ENCODE results near the gene ACAD9. TPM values are rescaled to one million over a fixed set of nuclear protein-coding genes. Genes with fewer than 3 reads are reported as not detected.
"Not testable (repeated sequence)": the region's sequence is repeated elsewhere in the genome, so short reads cannot be mapped to it uniquely, and the experiment has no call there.

The ACAD9 gene
- total RNA-seq (2014; rRNA removed; shearing (Covaris generic)), result 16.6 and 31.9 TPM in 2 replicates

DNA sequence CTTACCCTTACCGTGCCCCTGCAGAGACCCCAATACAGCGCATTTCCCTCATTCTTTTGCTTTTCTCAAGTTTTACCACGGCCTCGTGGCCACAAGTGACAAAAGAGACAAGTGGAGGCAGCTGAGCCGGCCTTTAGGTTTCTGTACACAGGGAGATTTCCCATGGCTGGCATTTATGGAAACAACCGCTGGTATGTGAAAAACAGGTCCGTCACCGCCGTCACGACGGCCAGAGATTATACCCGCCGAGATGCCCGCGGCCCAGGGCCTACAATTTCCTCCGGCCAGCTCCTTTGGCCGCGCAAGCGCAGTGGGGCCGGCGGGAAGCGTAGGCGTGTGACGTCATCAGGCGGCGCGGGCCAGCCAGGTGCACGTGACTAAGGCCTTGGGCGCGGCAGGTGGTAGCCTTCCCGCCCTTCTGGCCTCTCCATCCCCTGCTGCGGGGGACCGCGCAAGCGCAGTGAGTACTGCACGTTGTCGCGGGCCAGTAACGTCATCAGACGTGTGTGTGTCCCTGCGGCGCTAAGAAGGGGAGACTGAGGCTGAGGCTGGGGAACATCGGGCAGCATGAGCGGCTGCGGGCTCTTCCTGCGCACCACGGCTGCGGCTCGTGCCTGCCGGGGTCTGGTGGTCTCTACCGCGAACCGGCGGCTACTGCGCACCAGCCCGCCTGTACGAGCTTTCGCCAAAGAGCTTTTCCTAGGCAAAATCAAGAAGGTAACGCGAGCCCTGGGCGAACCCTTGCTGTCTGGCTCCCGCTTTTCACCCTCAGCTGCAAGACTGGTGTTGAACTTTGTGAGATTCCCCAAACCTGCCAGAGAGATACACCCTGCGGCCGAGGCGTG, at the start of gene ACAD9:
TSS of gene ACAD9 (plus strand) at position 496 of the 845 bp plus-strand sequence. CDS start at position 568, 72 bp downstream.
- peak; percentile 99 for DNase-seq (ENCODE audit: low spot score)

DNA sequence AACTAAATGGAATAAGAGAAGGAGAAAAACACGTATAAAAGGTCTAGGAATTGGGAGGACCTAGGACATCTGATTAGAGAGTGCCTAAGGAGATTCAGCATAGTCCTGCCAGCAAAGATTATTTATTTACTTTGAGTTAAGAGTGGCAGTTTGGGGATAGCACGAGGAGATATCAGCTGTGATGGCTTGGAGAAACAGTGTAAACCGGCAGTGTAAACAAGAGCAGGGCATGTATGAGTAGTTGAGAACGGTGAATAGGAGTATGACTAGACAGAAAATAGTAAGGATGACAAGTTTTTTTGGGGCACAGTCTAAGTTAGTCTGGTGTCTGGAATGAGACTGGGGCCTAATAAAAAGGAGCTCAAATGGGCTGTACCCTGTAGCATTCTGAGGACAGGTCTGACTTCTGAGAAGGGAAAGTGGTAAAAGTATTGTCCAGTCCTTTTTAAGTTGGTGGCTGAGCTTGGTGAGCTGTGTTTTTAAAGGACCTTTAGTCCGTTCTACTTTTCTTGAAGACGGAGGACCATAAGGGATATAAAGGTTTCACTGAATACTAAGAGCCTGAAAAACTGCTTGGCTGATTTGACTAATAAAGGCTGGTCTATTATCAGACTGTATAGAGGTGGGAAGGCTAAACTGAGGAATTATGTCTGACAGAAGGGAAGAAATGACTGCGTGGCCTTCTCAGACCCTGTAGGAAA, 49.3 kb upstream of the ACAD9 start:
- not testable (repeated sequence) for DNase-seq (ENCODE audit: low spot score)

DNA sequence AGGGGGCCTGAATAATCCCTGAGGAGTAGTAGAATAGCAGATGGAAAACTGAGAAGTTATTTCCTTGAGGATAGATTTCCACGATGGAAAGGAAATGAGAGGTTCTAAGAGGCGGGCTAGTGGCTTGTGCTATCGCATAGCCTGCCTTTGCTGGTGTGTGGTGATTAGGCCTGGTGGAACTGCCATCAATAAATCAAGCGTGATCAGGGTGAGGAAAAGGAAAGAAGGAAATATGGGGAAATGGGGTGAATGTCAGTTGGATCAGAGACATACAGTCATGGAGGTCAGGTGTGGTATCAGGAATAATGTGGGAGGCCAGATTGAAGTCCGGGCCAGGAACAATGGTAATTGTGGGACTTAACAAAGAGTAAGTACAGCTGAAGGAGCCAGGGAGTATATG, 48.7 kb upstream of the ACAD9 start:
- not testable (repeated sequence) for DNase-seq (ENCODE audit: low spot score)

DNA sequence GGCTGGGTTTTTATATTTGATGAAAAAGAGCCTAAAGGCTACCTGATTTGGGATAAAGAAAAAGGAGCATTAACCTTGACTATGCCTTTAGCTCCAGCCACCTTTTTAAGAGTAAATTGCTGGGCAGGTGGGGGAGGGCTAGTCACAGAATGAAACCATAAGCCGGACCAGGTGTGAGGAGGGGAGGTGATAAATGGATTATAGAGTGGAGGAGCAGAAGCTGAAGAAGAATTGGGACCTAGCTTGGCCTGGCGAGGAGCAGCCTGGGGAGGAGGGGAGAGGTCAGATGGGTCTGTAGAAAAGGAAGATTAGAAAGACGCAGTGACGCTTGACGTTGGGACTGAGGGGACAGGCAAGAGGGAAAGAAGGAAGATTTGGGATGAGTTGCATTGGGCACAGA, 46.4 kb upstream of the ACAD9 start:
- not testable (repeated sequence) for DNase-seq (ENCODE audit: low spot score)

DNA sequence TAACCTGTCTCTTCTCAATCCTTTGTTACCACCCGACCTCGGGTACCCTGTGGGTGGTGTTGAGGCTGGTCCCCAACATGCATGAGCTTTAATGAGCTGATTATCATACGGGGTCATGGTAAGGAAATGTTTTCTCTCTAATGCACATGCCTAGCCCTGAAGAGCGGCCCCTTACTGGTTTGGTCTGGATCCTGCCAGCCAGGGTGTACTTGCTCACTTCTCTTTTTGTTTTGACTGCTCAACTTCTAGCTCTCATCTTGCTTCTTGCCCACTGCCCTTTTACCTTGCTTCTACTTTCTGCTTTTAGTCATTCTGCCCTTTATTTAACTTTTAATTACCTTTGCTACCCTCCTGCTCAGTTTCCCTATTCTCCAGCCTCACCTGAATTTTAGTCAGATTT, 44.3 kb upstream of the ACAD9 start:
- no peak for DNase-seq (ENCODE audit: low spot score)

DNA sequence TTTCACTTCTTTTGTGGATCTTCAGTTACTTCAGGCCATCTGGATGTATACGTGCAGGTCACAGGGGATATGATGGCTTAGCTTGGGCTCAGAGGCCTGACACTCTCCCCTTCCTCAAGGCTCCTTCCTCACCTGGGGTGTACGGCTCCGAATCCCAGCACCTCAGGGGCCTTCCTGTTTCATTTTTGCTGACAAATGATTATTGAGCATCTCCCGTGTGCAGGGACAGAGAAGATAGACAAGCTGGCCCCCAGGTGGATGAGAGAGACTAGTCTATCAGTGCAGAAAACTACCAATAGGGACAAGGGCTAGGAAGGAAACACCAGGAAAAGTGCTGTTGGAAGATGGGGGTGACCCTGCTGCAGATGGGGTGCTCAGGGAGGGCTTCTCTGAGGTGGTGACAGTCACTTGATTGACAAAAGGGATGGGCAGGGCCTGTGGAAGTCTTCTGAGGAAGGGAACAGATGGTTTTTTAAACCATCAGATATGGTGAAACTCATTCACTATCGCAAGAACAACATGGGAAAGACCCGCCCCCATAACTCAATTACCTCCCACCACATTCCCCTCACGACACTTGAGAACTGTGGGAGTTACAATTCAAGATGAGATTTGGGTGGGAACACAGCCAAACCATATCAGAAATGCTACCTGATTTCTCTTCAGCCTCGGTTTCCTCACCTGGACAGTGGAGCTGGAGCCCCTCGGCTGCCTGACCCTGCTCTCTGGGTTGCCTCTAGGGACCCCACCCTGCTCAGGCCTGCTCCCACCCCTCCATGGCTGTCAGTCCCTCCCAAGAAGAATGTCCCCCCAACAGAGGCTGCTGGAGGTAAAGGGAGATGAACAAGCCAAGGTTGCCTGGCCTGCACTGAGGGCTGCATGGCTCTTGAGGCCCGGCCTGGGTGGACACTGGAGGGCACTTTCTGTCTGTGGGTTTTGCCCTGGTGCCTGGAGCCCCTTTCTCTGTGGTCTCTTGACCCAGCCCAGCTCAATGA, 37.2 kb upstream of the ACAD9 start:
- no peak for DNase-seq (ENCODE audit: low spot score)

DNA sequence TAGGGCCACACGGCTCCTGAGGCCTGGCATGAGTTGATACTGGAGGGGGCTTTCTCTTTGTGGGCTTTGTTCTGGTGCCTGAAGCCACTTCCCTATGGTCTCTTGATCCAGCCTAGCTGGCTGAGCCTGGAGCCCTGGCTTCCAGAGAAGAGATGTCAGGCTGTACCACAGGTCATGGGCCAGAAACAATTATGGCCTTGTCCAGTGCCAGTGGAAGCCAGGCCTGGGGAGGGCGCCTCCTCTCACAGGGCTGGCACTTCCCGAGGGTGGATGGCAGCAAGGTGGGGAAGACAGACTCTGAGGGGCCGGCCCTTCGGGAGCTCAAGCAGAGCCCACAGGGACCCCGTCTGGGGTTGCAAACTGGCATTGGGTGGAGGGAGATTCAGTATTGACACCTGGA, 34.9 kb upstream of the ACAD9 start:
- no peak for DNase-seq (ENCODE audit: low spot score)

DNA sequence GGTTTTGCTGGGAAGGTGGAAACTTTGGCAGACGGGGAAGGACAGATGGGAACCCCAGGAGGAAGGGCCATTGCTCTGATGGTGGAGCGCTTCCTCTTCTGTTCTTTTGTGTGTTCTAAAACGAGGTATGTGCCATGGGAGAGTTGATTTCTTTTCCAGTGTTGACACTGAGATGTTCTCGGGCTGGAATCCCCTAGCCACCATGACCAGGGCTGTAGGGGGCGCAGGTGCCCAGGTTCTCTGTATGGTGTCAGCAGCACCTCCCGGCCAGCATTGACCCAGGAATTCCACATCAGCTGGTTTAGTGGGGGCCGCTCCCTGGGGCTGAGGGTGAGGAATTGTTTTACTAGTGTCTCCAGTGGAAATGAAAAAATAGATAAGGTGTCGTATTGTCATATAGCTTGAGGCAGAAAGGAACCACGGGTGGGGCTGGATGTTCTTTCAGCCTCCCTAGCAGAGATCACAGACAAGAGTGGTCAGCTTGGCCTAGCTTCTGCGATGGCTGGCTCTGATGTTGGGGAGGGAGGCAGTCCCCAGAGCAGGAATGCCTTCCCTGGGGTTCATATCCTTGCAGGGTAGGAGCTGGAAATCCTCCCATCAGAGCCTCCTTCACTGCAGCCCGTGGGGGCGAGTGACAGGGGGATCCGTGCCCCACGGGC, 34.2 kb upstream of the ACAD9 start:
- DNase-seq (ENCODE audit: low spot score), result no peak

DNA sequence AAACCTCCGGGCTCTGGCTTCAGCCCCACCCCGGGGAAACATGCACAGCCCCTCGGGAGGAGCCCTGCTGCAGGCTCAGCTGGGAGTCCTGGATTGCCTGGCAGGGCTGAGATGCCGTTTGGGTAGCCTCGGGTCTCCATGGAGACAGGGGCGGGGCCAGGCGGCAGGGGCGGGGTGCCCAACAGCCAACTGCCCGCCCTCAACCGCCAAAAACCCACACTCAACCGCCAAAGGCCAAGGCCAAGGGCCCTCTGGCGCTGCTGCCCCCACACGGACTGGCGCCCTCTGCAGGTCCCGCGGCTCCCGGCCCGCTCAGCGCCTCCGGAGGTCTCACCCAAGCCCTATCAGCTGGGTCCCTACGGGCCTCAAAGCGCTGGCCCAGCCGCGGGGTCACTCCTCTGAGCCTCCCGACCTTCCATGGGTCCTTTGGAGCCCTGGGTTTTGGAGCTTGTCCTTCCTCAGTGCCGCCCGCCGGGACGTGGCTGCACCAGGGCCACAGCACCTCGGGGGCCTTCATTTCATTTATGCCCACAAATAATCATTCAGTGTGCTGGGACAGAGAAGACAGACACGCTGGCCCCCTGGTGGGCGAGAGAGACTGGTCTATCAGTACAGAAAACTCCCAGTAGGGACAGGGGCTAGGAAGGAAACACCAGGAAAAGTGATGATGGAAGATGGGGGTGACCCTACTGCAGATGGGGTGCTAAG, 33.5 kb upstream of the ACAD9 start:
- peak; percentile 48 for DNase-seq (ENCODE audit: low spot score)

DNA sequence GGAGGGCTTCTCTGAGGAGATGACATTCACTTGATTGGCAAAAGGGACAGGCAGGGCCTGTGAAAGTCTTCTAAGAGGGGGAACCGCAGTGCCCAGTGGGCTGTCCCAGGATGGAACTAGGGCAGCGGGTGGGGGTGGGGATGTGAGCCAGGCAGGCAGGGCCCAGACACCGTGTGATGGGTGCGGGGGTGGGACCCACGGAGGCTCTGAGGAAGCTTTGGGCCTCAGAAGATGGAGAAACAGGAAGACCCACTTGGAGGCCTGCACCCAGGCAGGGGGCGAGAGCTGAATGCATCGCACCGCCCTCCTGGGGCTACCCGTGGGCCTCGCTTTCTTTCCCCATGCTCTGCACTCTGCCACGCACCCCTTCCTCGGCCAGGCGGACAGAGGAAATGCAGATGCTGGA, 32.9 kb upstream of the ACAD9 start:
- no peak for DNase-seq (ENCODE audit: low spot score)

DNA sequence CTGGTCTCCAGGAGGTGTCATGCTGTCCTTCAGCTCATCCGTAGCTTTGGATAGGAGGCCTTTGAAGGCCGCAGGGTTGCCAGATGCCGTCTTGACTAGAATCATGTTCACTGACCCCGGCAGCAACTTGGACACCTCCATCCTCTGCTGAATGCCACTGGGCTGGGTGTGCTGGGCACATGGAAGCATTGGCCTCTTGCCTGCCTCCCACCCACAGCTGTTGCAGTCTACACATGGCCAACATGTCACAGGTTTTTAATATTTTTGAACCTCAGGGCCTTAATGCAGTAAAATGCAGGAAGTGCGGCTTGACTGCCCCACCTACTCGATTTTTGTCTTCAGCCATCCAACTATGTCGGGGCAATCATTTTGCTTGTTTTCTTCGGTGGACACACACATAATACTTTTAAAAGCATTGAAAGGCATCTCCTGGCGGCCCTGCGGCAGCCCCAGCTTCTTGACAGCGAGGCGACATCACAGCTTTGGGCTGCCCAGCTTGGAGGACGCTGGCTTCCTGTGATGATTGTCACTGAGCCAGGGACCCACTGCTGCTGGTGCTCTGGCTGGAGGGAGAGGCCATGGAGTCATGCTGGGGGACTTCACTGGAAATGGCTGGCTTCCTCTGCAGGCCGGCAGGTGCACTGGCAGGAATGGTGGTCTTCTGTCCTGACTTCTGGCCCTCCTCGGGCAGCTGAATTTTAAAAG, 31.6 kb upstream of the ACAD9 start:
- no peak for DNase-seq (ENCODE audit: low spot score)

DNA sequence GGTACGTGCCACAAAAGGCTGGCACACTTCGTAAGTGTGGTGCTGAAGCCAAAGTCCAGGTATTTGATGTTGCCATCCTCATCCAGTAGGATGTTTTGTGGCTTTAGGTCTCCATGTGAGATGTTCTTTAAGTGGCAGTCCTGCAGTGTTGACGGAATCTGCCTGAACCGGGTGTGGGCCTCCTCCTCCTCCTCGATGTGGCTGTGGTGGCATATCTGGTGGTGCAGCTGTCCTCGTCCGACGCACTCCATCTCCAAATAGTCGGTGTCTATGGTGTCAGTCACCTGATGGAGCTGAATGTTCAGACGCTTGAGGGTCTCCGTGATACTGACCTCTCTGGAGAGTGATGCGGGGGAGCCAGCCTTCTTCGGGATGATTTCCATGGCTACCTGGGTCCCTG, 30.5 kb upstream of the ACAD9 start:
- no peak for DNase-seq (ENCODE audit: low spot score)

DNA sequence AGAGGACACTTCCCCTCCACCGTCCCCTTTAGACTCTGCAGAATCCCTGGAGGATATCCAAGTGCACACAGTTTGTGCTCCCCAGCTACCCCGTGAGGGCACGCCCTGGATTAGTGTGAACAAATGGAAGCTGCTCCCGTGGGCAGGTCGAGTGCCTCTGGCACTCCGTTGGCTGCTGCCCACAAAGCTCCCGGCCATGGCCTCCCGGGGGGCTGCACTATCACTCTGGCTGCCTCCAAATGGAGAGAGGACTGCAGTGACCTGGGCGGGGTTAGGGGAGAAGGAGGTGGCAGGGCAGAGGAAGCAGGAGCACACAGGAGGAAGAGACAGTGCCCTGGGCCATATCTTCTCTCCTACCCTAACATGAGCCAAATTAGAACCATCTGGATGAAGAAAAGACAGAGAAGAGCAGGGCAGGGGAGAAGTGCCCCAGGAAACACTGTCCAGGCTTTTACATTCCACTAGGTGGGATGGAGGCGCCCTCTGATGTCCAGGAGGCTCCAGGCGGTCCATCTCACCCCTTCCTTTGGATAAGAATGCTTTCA, 29.4 kb upstream of the ACAD9 start:
- DNase-seq (ENCODE audit: low spot score), result no peak

DNA sequence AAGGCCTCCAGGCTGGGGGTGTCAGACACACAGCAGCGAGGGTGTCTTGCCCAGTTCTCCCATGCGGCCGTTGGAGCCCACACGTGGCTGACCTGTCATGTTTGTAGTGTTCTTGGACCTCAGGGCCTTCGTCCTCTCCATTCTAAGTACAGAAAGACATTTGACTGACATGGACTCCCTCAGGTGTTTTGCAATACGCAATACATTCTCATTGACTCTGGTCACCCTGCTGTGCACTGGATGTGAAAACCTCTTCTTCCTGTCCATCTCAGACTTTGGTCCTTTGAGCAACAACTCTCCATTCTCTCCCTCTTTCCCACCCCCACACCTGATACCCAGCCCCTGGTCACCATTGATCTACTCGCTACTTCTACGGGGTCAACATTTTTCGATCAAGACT, 28.9 kb upstream of the ACAD9 start:
- no peak for DNase-seq (ENCODE audit: low spot score)

DNA sequence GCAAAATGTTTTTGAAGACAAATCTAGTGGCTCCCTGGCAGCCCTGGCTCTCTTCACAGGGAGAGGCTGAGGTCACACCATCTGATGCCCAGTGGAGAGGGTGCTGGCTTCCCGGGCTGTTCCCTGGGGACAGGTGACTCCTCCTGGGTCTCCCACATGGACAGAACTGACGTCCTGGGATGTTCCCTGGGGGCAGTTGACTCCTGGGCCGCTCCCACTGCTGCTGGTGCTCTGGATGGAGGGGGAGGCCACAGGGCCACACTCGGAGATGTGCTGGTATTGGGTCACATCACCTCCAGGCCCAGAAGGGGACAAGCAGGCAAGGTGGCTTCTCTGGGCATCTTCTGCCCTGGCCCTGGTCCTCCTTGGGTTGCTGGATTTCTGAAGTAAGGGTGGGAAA, 27.8 kb upstream of the ACAD9 start:
- no peak for DNase-seq (ENCODE audit: low spot score)

DNA sequence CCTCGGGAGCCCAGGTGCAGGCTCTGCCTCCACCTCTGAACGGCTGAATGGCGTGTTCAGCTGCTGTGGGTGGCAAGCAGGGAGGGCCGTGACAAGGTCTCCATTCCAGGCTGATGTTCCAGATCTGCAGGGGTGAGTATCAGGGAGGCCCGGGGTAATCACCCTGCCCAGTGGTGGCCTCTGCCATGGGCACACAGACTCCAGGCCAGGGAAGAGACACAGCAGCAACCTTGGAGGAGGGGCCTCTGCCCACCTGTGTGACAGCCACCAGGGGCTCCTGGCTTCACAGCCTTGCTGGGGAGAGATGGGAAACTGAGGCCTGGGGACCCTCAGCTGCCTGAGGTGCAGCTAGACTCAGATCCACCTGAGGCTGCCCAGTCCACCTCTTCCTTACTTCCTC, 25.6 kb upstream of the ACAD9 start:
- DNase-seq (ENCODE audit: low spot score), result no peak

DNA sequence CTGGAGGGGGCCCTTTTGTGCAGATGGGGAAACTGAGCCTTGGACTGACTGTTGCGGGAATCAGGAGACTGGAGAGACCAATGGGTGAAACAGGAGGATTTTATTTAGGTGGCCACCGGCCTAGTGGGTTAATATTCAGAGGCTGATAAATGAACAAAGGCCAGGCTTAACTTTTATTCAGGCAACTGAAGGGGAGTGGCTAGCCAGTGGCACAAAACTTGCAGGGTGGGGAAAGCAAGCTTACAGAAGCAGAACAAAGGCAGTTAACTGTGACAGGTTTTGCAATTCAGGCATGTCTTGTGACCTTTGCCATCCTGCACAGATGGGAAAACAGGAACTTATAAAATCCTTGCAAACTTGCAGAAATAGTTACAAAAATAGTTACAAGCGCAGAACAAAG, 24.9 kb upstream of the ACAD9 start:
- DNase-seq (ENCODE audit: low spot score), result no peak

DNA sequence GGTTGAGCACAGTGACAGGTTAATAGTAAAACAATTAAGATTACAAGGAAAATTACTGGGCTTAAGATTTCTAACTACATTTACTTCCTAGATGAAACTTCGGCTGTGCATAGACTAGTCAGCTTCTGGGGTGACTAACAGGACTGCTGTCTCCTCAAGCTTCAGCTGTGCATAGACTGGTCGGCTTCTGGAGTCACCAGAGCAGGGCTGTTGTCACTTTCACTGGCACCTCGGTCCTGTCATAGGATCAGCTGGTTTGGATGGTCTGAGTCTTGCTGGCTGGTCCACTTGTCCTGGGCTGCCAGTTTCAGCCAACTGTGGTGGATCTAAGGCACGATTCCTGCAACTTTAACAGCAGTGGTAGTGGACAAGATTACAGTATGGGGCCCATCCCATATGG, 23.9 kb upstream of the ACAD9 start:
- DNase-seq (ENCODE audit: low spot score), result no peak

DNA sequence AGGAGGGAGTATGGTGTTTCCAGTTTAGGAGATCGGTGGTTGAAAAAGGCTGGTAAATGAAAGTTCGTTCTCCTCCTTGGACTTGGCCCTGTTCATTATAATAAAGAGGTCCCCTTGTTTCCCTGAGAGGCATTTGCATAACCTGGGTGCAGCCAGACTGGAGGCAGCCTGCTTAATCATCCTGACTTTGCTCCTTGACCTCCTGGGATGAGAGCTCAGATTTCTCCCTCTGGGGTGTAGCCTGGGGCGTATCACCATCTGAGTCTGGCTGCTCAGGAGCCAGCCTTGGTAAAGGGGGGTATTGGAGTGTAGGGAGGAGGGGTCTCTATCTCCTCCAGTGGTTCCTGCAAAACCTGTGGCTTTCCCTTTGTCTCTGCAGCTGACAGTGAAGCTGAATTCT, 21.3 kb upstream of the ACAD9 start:
- no peak for DNase-seq (ENCODE audit: low spot score)

DNA sequence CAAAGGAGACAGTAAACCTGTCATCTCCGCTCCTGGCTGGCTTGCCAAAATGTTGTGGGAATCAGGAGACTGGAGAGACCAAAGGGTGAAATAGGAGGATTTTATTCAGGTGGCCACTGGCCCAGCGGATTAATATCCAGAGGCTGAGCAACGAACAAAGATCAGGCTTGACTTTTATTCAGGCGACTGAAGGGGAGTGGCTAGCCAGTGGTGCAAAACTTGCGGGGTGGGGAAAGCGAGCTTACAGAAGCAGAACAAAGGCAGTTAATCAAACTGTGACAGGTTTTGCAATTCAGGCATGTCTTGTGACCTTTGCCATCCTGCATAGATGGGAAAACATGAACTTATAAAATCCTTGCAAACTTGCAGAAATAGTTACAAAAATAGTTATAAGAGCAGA, 19.8 kb upstream of the ACAD9 start:
- DNase-seq (ENCODE audit: low spot score), result no peak
